Measurements from ENCODE around the gene L1CAM. TPM values are rescaled to one million over a fixed set of nuclear protein-coding genes. Genes with fewer than 3 reads are reported as not detected.

The L1CAM gene, protein sequence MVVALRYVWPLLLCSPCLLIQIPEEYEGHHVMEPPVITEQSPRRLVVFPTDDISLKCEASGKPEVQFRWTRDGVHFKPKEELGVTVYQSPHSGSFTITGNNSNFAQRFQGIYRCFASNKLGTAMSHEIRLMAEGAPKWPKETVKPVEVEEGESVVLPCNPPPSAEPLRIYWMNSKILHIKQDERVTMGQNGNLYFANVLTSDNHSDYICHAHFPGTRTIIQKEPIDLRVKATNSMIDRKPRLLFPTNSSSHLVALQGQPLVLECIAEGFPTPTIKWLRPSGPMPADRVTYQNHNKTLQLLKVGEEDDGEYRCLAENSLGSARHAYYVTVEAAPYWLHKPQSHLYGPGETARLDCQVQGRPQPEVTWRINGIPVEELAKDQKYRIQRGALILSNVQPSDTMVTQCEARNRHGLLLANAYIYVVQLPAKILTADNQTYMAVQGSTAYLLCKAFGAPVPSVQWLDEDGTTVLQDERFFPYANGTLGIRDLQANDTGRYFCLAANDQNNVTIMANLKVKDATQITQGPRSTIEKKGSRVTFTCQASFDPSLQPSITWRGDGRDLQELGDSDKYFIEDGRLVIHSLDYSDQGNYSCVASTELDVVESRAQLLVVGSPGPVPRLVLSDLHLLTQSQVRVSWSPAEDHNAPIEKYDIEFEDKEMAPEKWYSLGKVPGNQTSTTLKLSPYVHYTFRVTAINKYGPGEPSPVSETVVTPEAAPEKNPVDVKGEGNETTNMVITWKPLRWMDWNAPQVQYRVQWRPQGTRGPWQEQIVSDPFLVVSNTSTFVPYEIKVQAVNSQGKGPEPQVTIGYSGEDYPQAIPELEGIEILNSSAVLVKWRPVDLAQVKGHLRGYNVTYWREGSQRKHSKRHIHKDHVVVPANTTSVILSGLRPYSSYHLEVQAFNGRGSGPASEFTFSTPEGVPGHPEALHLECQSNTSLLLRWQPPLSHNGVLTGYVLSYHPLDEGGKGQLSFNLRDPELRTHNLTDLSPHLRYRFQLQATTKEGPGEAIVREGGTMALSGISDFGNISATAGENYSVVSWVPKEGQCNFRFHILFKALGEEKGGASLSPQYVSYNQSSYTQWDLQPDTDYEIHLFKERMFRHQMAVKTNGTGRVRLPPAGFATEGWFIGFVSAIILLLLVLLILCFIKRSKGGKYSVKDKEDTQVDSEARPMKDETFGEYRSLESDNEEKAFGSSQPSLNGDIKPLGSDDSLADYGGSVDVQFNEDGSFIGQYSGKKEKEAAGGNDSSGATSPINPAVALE
- total RNA-seq, result 1.9 and 3.7 TPM in 2 replicates

DNA sequence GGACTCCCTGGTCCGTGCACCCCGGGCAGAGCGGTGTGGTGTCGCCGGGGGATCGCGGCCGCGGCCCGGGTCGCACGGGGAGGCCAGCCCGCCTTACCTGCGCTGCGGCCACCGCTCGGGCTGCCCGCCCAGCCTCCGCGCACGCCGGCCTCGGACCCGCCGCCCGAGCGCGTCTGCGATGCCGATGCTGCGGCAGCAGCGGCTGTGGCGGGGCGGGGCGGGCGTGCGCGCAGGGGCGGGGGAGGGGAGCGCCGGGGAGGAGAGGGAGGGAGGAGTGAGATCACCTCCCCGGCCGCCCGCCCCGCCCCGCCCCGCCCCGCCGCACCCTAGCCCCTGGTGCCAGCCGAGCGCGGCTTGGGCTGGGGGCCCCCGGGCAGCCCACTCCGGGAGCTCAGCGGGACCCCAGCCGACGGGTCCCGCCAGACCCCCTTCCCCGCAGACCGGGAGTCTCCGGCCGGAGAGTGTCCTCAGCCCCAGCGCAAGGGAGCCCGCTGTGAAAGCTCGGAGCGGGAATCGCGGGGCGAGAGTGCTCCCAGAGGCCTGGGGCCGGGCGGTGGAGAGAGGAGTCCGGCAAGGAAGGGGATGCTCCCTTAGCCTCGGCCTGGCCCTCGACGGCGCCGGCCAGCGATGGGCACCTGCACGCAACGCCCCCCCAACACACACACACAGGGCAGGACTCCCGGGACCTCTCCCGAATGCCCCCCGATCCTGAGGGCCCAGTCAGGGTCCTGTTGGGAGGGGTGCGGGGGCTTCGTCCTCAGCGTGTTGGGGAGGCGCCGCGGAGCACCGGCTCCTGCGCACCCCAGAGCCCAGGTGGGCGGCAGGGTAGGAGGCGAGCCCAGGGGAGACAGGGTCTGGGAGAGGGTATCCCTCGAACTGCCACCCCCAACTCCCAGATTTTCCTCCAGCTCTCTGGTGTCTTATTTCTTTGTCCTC is at the start of gene L1CAM:
L1CAM (minus strand) TSS at position 206 of the 936 bp plus-strand sequence. CDS start 10,337 bp downstream, outside the sequence.

GRCh38 chrX:153934762-153935325 is 48.9 kb upstream of the L1CAM start, which contains the start of gene NAA10:
NAA10 (minus strand) TSS chrX:153935037; CDS start chrX:153934904, 133 bp downstream.

DNA sequence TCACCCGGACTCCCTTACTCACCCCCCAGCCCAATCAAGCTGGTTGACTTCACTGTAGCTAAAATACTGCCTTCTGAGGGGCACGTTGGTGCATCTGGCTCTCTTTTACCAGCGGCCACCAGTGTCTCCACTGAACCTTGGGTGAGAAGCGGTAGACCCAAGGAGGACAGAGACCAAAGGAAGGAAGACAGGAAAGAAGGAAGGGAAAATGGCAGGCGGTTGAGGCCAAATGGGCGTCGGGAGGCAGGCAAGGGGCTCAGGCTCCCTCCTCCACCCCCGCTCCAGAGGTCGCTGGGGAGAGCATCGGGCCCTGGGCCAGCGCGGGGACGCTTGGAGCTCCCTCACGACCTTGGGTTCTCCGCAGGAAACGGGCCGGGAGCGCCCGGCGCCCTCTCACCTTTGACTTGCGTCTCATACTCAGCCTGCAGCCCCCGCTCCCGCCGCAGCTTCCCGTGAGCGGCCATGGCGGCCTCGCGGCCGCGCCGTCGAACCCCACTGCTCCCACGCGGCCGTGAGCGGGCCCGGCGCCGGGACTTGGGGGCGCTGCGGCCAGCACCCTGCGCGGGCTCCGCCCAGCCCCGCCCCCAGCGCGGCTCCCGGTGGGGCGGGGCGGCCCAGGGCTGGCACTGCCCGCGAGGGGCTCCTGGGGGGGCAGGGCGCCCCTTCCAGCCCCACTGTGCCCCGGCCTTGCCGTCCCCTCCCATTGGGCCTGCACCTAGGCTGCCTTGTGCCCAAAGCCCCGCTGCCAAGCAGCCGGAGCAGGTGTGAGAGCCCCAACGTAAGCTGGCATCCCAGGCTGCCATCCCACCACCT is 40.0 kb upstream of the L1CAM start, which contains the start of gene ARHGAP4:
ARHGAP4 (minus strand) TSS at position 526 of the 813 bp plus-strand sequence; CDS start at position 464, 62 bp downstream.

GRCh38 chrX:153903991-153904957 is 18.3 kb upstream of the L1CAM start, which contains the start of gene AVPR2:
AVPR2 (plus strand) TSS chrX:153904673; CDS start chrX:153905146, 473 bp downstream.

GRCh38 chrX:153829799-153830639 is 56.0 kb downstream of the L1CAM start, which contains the start of gene PDZD4:
PDZD4 (minus strand) TSS chrX:153830544; CDS start chrX:153830298, 246 bp downstream.

Other genes starting within 250 kb of the L1CAM start
- gene DUSP9, start 239.0 kb downstream of the L1CAM start, total RNA-seq, result under 0.01 TPM in 1 of 2 replicates, not detected in the other
- gene PNCK, start 212.4 kb downstream of the L1CAM start, total RNA-seq, result under 0.01 and 0.85 TPM in 2 replicates
- 2.3 and 13.0 TPM in 2 replicates for gene SLC6A8, start 198.2 kb downstream of the L1CAM start, total RNA-seq
- 240 and 278 TPM in 2 replicates for gene BCAP31, start 161.8 kb downstream of the L1CAM start, total RNA-seq
- 11.0 and 11.1 TPM in 2 replicates for gene ABCD1, start 161.3 kb downstream of the L1CAM start, total RNA-seq
- gene PLXNB3, start 121.9 kb downstream of the L1CAM start, total RNA-seq, result 4.2 and 6.5 TPM in 2 replicates
- 0.58 and 0.85 TPM in 2 replicates for gene SRPK3, start 105.1 kb downstream of the L1CAM start, total RNA-seq
- gene IDH3G, start 91.8 kb downstream of the L1CAM start, total RNA-seq, result 26.5 and 52.0 TPM in 2 replicates
- gene SSR4, start 91.5 kb downstream of the L1CAM start, total RNA-seq, result 92.6 and 162 TPM in 2 replicates
- 0.19 and 0.56 TPM in 2 replicates for gene PDZD4, start 55.6 kb downstream of the L1CAM start, total RNA-seq
- gene AVPR2, start 18.5 kb upstream of the L1CAM start, total RNA-seq, result not detected in 2 replicates
- 0.38 and 0.85 TPM in 2 replicates for gene ARHGAP4, start 40.1 kb upstream of the L1CAM start, total RNA-seq
- 47.6 and 120 TPM in 2 replicates for gene NAA10, start 48.9 kb upstream of the L1CAM start, total RNA-seq
- 2.3 and 13.2 TPM in 2 replicates for gene RENBP, start 58.5 kb upstream of the L1CAM start, total RNA-seq
- gene HCFC1, start 85.6 kb upstream of the L1CAM start, total RNA-seq, result 7.9 and 13.4 TPM in 2 replicates
- gene TMEM187, start 86.6 kb upstream of the L1CAM start, total RNA-seq, result 4.0 and 6.8 TPM in 2 replicates
- 74.4 and 108 TPM in 2 replicates for gene IRAK1, start 133.7 kb upstream of the L1CAM start, total RNA-seq
- 15.3 and 27.6 TPM in 2 replicates for gene MECP2, start 211.5 kb upstream of the L1CAM start, total RNA-seq